Colonic mucosa (tissue), 4 donors: ENCODE results near the gene PDLIM4. TPM values are rescaled to one million over a fixed set of nuclear protein-coding genes. Genes with fewer than 3 reads are reported as not detected.

Experiments used
- DNase-seq: peaks from one replicate; pipeline ENCODE4 v3.0.0-alpha.2; 2020
- H3K27ac ChIP-seq: fragments of 200-600 bp; one replicate; pipeline ENCODE4 v1.8.0; 2021
- H3K27me3 ChIP-seq: fragments of 200-600 bp; one replicate; pipeline ENCODE4 v1.8.0; 2021
- H3K36me3 ChIP-seq: fragments of 200-600 bp; one replicate; pipeline ENCODE4 v1.8.0; 2021
- H3K4me1 ChIP-seq: fragments of 200-600 bp; one replicate; pipeline ENCODE4 v1.8.0; 2021; ENCODE audit warnings: mild to moderate bottlenecking
- H3K4me3 ChIP-seq: fragments of 200-600 bp; one replicate; pipeline ENCODE4 v1.8.0; 2021
- H3K9ac ChIP-seq, 2 donors: one replicate each; pipeline ENCODE4 v1.7.0; 2013; ENCODE audit warnings: control low read depth in 2 of 2, low read depth in 2 of 2, low read length in 2 of 2
- H3K9me3 ChIP-seq: fragments of 200-600 bp; one replicate; pipeline ENCODE4 v1.8.0; 2021
- intact Hi-C: fragments of 100-400 bp; cut with DNase I; formaldehyde crosslinking; loops from one replicate; pipeline ENCODE4 v1.14.1; 2022
- total RNA-seq, 2 donors: library from RNA; stranded (reverse); fragmentation: NEBNext Ultra II Directional in 1 of 2; extraction: Animal tissue kit (Norgen Biotek cat#: 25700) in 1 of 2; gene quantifications; one replicate each; pipeline ENCODE4 v1.2.1, GENCODE V29; 2021
- TF ChIP-seq, protein P1 (sequence below): fragments of 200-600 bp; IDR thresholded peaks from one replicate; pipeline ENCODE4 v1.8.0; 2022; ENCODE audit warnings: antibody characterized with exemption, mild to moderate bottlenecking
- donor health status: healthy.
- donor health status: DM: no; HTN: no; CAD: no.
- donor health status: DM: no; HTN: no; CAD: no.

PDLIM4 gene
- total RNA-seq, 2 donors from 2014 or later, result 2.3 to 14.3 TPM

DNA sequence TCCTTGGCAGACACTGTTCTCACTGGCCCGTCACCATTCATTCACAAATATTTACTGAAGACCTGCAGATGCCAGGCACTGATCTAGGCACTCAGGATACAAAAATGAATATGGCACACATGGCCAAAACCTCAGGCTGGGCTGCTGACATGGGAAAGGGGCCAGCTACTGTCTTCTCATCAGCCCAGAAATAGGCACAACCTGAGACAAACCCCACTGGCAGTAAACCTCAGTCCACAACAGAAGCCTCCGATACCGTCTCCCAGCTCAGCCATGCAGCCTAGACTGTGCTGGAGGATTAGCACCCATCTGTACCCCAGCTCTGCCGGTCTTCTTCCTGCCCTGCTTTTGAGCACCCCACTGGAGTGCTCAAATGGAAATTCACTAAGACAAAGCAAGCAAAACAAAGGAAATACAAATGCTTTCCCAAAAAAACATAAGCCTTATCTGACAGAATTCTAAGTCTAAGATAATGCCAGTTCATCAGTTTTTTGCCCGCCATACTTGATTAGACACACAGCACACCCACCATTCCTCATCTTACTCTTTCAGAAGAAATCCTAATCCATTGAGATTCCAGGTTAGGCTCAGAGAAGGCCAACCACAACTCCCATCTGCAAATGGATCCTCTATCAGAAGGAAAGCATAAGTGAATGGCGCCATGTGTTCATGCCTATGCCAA lies 38.1 kb upstream of the PDLIM4 start:
- TF ChIP-seq, protein P1, sequence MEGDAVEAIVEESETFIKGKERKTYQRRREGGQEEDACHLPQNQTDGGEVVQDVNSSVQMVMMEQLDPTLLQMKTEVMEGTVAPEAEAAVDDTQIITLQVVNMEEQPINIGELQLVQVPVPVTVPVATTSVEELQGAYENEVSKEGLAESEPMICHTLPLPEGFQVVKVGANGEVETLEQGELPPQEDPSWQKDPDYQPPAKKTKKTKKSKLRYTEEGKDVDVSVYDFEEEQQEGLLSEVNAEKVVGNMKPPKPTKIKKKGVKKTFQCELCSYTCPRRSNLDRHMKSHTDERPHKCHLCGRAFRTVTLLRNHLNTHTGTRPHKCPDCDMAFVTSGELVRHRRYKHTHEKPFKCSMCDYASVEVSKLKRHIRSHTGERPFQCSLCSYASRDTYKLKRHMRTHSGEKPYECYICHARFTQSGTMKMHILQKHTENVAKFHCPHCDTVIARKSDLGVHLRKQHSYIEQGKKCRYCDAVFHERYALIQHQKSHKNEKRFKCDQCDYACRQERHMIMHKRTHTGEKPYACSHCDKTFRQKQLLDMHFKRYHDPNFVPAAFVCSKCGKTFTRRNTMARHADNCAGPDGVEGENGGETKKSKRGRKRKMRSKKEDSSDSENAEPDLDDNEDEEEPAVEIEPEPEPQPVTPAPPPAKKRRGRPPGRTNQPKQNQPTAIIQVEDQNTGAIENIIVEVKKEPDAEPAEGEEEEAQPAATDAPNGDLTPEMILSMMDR, result no peak
- no peaks in the 10 kb centered on the region for H3K27me3 ChIP-seq
- intact Hi-C loops, result no loop called here
- H3K9me3 ChIP-seq, result no peaks in the 10 kb centered on the region
- H3K36me3 ChIP-seq, result no peaks in the 10 kb centered on the region
- no peak overlapping the region for H3K4me3 ChIP-seq
- H3K27ac ChIP-seq, result no peak overlapping the region
- H3K9ac ChIP-seq, result no peak overlapping the region
- H3K4me1 ChIP-seq, result no peaks in the 10 kb centered on the region
- DNase-seq, result no peak

DNA sequence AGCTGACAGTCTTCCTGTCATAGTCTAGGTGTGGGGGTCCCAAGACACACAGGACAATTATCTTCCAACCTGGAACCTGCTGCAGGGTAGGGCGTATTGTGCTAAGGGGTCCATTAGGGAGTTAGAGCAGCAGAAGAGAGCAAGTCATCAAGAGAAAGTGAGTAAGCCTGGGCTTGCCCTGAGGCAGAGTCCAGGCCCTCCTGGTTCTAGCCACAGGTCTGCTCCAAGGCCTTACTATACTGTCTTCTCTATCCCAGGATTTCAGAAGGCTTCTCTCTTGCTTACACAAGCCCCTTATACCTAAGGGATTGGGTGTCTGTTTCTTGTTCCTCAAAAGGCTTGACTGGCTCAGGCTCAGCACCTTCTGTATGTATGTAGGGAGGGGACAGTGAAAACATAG lies 37.5 kb upstream of the PDLIM4 start:
- no peak overlapping the region for H3K4me3 ChIP-seq
- no peak overlapping the region for H3K27ac ChIP-seq
- no peaks in the 10 kb centered on the region for H3K9me3 ChIP-seq
- no peaks in the 10 kb centered on the region for H3K4me1 ChIP-seq
- H3K9ac ChIP-seq, result no peak overlapping the region
- TF ChIP-seq, protein P1, result no peak
- H3K36me3 ChIP-seq, result no peaks in the 10 kb centered on the region
- DNase-seq, result no peak
- no peaks in the 10 kb centered on the region for H3K27me3 ChIP-seq
- intact Hi-C loops, result no loop called here

DNA sequence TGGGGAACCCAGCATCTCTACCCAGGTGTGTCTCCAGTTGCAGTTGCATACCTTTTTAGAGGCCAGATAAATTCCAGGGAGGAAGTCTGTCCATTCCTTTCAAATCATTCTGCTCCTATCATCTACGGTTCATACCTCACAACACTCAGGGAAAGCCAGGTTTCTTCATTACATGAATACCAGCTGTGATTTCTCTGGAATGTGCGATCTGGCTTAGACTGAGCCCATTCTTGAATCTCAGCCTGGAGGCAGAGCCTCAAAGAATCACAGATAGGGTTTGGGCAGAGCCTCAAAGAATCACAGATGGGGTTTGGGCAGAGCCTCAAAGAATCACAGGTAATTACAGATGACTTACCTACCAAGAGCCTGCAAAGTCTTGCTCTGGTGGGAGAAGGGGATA lies 37.0 kb upstream of the PDLIM4 start:
- Histone ChIP-seq H3K4me3 (no peak overlapping the region), H3K27ac (no peak overlapping the region), H3K9me3 (no peaks in the 10 kb centered on the region), H3K27me3 (no peaks in the 10 kb centered on the region), H3K9ac (no peak overlapping the region), H3K36me3 (no peaks in the 10 kb centered on the region), H3K4me1 (no peaks in the 10 kb centered on the region)
- TF ChIP-seq, protein P1, result no peak
- intact Hi-C loops, result no loop called here
- no peak for DNase-seq

DNA sequence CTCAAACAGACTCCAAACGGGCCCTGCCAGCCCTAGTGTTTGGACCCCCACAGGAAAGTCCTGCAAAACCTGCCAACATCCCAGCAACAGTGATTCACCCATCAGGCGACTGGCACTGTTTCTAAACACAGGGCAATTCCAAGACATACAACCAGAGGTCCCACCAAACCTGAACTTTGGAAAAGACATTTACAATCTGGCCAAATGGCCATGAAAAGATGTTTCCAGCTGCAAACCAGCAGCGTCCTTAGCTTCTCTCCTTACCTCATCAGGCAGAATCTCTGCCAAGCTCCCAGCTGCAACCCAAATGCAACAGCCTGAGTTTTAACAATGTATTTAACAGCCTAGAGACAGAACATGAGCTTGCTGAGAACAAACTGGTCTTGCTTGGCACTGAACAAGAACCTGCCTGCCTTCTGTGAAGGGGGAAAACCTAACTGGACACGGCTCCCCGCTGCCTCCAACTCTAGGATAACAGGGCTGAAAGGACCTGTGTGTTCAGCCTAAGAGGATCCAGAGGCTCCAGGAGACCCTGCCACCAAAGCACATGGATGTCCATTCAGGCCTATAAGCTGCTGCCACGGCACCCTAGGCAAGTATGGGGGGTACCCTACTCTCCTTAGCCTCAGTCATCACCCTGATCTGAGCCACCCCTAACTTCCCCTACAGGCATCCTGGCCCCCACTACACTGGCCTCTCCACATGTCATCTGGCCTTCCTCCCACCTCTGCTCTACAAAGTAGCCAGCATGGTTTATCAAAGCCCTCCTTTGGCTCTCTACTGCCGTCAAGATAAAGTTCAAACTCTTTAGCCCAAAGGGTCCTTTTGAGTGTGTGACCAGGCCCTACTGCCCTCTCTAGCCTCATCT lies 35.5 kb upstream of the PDLIM4 start:
- no peak overlapping the region for H3K9ac ChIP-seq
- H3K4me3 ChIP-seq, result no peak overlapping the region
- no peaks in the 10 kb centered on the region for H3K36me3 ChIP-seq
- peak; percentile 38 for DNase-seq
- TF ChIP-seq, protein P1, result no peak
- H3K9me3 ChIP-seq, result no peaks in the 10 kb centered on the region
- H3K4me1 ChIP-seq, result no peaks in the 10 kb centered on the region
- H3K27ac ChIP-seq, result peak overlapping the region; percentile 28
- H3K27me3 ChIP-seq, result no peaks in the 10 kb centered on the region
- intact Hi-C loops, result no loop called here

DNA sequence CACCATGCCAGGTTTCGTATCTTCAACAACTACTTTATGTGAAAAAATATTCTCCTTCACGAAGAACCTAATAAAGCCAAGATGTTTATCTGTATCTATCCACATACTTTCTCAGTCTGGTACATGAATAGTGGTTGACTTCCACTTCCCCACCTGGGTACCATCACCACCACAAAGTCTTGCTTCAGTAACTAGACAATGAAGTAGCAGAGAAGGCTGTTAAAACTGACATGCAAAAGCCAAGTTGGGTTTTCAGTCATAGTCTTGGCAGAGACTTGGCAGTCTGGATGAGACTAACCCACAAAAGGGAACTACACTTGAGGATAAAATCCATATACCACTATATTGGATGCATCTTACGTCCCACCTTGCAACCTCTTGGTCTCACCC lies 34.9 kb upstream of the PDLIM4 start:
- no peaks in the 10 kb centered on the region for H3K4me1 ChIP-seq

More for the DNA sequence above, 34.9 kb upstream of the PDLIM4 start:
- Histone ChIP-seq H3K36me3 (no peaks in the 10 kb centered on the region), H3K9me3 (no peaks in the 10 kb centered on the region), H3K27me3 (no peaks in the 10 kb centered on the region), H3K9ac (no peak overlapping the region), H3K4me3 (no peak overlapping the region), H3K27ac (no peak overlapping the region)
- intact Hi-C loops, result no loop called here
- no peak for DNase-seq
- TF ChIP-seq, protein P1, result no peak
